Astrocyte of the spinal cord (primary cell): ENCODE measurements around the gene CASZ1.

Experiments used
- DNase-seq: peaks from one replicate; pipeline ENCODE4 v3.0.0; 2011; ENCODE audit warnings: low read depth, low spot score
- H3K4me3 ChIP-seq: 2 replicates; pipeline ENCODE4 v1.5.1; 2011; ENCODE audit warnings: low read depth, mild to moderate bottlenecking, low read length, moderate library complexity
- in situ Hi-C: cut with HindIII; loops from 2 replicates; pipeline ENCODE4 v1.10.0; 2017; ENCODE audit warnings: low sequenced_read_pairs
- TF ChIP-seq, protein P1 (sequence below): IDR thresholded peaks from 2 replicates; pipeline ENCODE4 v1.5.1; 2012; ENCODE audit warnings: low read depth, mild to moderate bottlenecking, low read length, inconsistent platforms

The CASZ1 gene

DNA sequence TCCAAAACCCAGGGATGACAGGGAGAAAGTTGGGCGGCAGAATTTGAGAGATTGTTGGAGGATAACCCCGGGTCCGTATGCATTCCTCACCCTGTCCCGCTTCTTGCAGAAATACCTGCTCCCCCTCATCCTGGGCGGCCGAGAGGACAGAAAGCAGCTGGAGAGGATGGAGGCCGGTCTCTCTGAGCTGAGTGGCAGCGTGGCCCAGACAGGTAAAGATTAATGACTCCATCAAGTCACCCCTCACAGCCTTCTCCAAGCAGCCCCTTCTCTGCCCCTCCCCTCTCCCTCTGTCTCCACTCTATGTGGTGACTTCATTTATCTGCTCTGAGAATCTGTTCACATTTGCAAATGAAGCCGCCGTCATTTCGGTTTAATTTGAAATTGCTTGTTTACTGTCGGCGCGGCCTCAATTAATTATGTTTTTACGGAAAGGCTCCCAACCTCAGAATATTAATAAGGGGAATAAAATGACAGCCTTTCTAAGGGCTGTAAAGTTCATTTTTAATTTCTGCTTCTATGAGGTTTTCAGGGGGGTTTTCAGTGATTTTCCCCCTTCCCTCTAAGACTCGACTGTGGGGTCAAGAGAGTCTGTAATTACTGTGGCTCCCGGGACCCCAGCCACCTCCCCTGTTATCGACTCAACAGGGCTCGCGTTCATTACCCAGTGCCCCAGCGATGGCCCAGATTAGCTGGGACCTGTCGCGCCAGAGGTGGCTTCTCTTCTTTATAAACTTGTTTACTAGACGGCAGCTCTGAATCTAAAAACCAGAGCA lies 173.3 kb downstream of the CASZ1 start:
- H3K4me3 ChIP-seq: no peak overlapping the region
- in situ Hi-C loops: no loop called here
- TF ChIP-seq, protein P1, sequence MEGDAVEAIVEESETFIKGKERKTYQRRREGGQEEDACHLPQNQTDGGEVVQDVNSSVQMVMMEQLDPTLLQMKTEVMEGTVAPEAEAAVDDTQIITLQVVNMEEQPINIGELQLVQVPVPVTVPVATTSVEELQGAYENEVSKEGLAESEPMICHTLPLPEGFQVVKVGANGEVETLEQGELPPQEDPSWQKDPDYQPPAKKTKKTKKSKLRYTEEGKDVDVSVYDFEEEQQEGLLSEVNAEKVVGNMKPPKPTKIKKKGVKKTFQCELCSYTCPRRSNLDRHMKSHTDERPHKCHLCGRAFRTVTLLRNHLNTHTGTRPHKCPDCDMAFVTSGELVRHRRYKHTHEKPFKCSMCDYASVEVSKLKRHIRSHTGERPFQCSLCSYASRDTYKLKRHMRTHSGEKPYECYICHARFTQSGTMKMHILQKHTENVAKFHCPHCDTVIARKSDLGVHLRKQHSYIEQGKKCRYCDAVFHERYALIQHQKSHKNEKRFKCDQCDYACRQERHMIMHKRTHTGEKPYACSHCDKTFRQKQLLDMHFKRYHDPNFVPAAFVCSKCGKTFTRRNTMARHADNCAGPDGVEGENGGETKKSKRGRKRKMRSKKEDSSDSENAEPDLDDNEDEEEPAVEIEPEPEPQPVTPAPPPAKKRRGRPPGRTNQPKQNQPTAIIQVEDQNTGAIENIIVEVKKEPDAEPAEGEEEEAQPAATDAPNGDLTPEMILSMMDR: no peak
- DNase-seq: no peak

DNA sequence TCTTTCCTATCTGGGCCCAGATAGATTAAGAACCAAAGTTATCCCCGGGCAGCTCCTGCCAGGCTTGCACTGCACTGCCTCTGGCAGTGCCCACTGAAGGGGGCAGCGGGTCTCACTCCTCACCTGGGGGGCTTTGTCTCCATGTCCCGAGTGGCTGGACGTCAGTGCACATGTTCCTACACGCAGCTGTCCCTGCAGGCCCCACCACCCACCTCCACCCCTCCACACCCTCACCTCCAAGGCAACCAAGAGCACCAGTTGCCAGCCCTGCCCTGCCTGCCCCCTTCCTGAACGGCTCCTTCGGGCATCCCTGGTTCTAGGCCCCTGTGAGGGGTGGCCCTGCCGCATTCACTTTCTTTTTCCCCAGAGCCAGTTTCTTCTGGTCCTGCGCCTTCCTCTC lies 174.5 kb downstream of the CASZ1 start:
- no peak overlapping the region for H3K4me3 ChIP-seq
- TF ChIP-seq, protein P1: no peak
- in situ Hi-C loops: no loop called here
- DNase-seq: no peak

DNA sequence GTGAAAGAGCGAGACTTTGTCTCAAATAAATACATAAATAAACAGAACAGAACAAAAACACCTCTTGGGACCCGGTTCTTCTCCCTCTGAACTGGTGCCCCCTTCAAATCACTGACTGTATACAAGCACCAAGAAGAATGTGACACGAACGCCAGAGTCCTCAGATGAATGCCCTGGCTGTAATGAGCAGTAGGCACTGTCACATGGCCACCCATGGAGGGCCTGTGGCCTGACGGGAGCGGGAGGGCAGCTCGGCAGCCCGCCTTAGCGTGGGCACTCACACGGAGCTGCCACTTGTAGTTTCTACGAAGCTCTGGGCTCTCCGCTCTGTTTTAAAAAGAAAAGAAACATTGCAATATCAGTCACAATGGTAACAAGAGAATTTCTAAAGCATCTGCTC lies 175.7 kb downstream of the CASZ1 start:
- in situ Hi-C loops: no loop called here
- DNase-seq: no peak
- TF ChIP-seq, protein P1: no peak
- no peak overlapping the region for H3K4me3 ChIP-seq

DNA sequence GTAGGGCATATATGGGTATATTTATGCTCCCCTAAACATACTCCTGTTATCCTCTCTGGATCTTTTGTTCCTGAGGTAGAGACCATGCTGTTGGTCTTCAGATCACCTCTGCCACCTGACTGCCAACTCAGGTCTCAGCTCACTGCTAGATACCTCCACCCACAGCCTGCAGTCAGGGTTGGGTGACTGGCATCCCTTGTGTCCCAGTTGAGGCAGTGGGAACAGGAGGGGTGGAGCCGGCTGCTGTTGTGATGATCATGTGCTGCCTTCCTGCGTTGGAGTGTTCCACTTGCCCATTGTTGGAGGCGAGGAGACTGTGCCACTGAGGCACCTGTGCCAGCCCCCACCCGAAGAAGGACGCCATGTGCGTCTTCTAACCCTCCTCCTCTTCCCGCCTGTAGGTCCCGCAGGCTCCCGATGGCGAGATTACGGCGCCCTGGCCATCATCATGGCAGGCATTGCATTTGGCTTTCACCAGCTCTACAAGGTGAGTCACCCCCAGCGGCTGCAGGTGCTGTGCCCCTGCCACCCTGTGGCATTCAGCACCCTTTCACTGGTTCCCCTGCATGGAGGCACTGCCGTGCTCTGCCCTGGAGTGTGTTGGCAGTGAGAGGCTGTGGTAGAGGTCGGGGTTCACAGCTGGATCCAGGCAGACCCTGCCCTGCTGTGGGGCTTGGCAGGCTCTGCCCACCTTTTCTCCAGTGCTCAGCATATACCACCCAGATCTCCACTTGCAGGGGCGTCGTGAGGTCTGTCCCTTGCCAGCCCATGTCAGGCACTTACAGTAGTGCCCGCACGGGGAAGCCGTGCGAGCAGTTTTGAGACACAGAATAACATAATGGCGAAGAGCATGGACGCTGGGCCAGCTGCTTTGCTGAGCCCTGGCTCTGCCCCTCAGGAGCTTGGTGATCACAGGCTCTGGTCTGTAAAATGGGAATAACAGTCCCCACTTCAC lies 178.2 kb downstream of the CASZ1 start:
- TF ChIP-seq, protein P1: no peak
- no peak for DNase-seq
- H3K4me3 ChIP-seq: no peak overlapping the region
- in situ Hi-C loops: no loop called here

DNA sequence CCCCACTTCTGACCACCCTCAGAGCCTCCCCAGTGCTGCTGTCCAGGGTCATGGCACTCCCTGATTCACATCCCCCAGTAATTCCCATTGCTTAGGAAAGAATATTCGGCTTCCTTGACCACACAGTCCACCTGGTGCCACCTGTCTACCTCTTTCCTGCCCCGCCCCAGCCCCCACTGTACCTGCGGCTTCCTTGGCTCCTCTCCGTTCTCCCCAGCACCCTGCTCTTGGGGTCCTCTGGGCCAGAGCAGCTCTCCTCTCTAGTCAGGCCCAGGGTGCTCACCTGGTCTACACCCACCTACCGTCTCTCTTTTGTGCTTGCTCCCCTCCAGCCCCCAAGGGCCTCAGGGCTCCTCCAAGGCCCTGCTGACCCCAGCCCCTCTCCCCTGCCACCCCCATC lies 179.1 kb downstream of the CASZ1 start:
- in situ Hi-C loops: no loop called here
- DNase-seq: no peak
- H3K4me3 ChIP-seq: no peak overlapping the region
- TF ChIP-seq, protein P1: no peak

DNA sequence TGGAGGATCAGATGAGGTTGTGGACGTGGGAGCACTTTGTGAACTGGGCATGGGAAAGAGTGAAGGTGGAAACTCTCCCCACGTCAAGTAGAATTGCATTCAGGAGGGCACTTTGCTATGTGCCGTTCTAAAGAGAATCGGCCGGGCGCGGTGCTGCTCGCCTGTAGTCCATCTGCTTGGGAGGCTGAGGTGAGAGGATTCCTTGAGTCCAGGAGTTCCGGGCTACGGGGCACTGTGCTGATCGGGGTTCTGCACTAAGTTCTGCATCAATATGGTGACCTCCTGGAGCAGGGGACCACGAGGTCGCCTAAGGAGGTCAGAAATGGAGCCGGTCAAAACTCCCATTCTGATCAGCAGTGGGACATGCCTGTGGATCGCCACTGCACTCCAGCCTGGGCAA lies 179.8 kb downstream of the CASZ1 start:
- H3K4me3 ChIP-seq: no peak overlapping the region
- DNase-seq: no peak
- TF ChIP-seq, protein P1: no peak
- in situ Hi-C loops: no loop called here
